BE2C (cell line): Measurements from ENCODE around the gene KDM3A.

Experiments used
- DNase-seq: peaks from one replicate; pipeline ENCODE4 v3.0.0-alpha.2; 2020
- H3K27me3 ChIP-seq: fragments of 250-450 bp; sonication (Bioruptor Pico); 2 replicates; pipeline ENCODE4 v1.5.1; 2020; ENCODE audit warnings: mild to moderate bottlenecking
- H3K36me3 ChIP-seq: fragments of 250-450 bp; sonication (Bioruptor Pico); 2 replicates; pipeline ENCODE4 v1.5.1; 2020; ENCODE audit warnings: mild to moderate bottlenecking
- H3K4me1 ChIP-seq: fragments of 250-450 bp; sonication (Bioruptor Pico); 2 replicates; pipeline ENCODE4 v1.5.1; 2020
- H3K4me3 ChIP-seq: 2 replicates; pipeline ENCODE4 v1.5.1; 2011; ENCODE audit warnings: low read depth, low read length
- H3K9me3 ChIP-seq: fragments of 250-450 bp; sonication (Bioruptor Pico); 2 replicates; pipeline ENCODE4 v1.5.1; 2020
- CTCF ChIP-seq: IDR thresholded peaks from 2 replicates; pipeline ENCODE4 v1.5.1; 2012; ENCODE audit warnings: mild to moderate bottlenecking, low read depth, low read length

KDM3A gene

GRCh38 chr2:86439879-86440630 lies 1.1 kb upstream of the KDM3A start:
- no peaks in the 10 kb centered on the region for H3K4me1 ChIP-seq
- no peak for DNase-seq
- H3K27me3 ChIP-seq, result no peaks in the 10 kb centered on the region
- peaks cover 4% of the 10 kb centered on the region; the same call in 1 of the 2 replicates for H3K9me3 ChIP-seq
- H3K4me3 ChIP-seq, result no peak overlapping the region
- H3K36me3 ChIP-seq, result no peaks in the 10 kb centered on the region
- TF ChIP-seq CTCF, result no peak

GRCh38 chr2:86441392-86441881 lies 266 bp downstream of the KDM3A start:
- peak overlapping the region; percentile 81 for H3K4me3 ChIP-seq
- H3K36me3 ChIP-seq, result no peaks in the 10 kb centered on the region
- peaks cover 4% of the 10 kb centered on the region; the same call in 1 of the 2 replicates for H3K9me3 ChIP-seq
- no peaks in the 10 kb centered on the region for H3K27me3 ChIP-seq
- DNase-seq, result no peak
- TF ChIP-seq CTCF, result no peak
- no peaks in the 10 kb centered on the region for H3K4me1 ChIP-seq

GRCh38 chr2:86441882-86442641 lies 891 bp downstream of the KDM3A start:
- peaks cover 4% of the 10 kb centered on the region; the same call in 1 of the 2 replicates for H3K9me3 ChIP-seq
- H3K4me1 ChIP-seq, result no peaks in the 10 kb centered on the region
- no peaks in the 10 kb centered on the region for H3K36me3 ChIP-seq
- DNase-seq, result peak; percentile 19
- H3K27me3 ChIP-seq, result no peaks in the 10 kb centered on the region
- peak overlapping the region; percentile 81 for H3K4me3 ChIP-seq
- TF ChIP-seq CTCF, result no peak

- TF ChIP-seq CTCF, result no peak
- peak; percentile 79 for DNase-seq
- Histone ChIP-seq H3K4me1 (no peaks in the 10 kb centered on the region), H3K9me3 (peaks cover 4% of the 10 kb centered on the region; the same call in 1 of the 2 replicates), H3K27me3 (no peaks in the 10 kb centered on the region), H3K36me3 (no peaks in the 10 kb centered on the region), H3K4me3 (peak overlapping the region; percentile 81)
These were observed 1.5 kb downstream of the KDM3A start for GRCh38 chr2:86442642-86443005.

- TF ChIP-seq CTCF, result no peak
- DNase-seq, result no peak
- peaks cover 4% of the 10 kb centered on the region; the same call in 1 of the 2 replicates for H3K9me3 ChIP-seq
- H3K4me3 ChIP-seq, result no peak overlapping the region
- no peaks in the 10 kb centered on the region for H3K27me3 ChIP-seq
- no peaks in the 10 kb centered on the region for H3K4me1 ChIP-seq
- H3K36me3 ChIP-seq, result no peaks in the 10 kb centered on the region
These were observed 2.6 kb downstream of the KDM3A start for GRCh38 chr2:86443631-86444350.
